ENCODE data around the gene KDM2B.
A peak's percentile ranks its signal among the peaks of the same experiment; 100 is the strongest.

KDM2B gene

GRCh38 chr12:121539908-121540307, 40.9 kb downstream of the KDM2B start:
- Histone ChIP-seq H3K4me3 (ENCODE audit: low read length) (no peak overlapping the region), H3K9ac (ENCODE audit: low read length) (no peak overlapping the region), H3K79me2 (ENCODE audit: low read length) (peaks cover 63% of the 10 kb centered on the region), H3K27ac (ENCODE audit: low read length) (peak overlapping the region; percentile 21; the same call in 1 of the 2 replicates), H3K27me3 (ENCODE audit: low read depth, low read length) (no peaks in the 10 kb centered on the region), H4K20me1 (ENCODE audit: insufficient read depth, low read length) (no peaks in the 10 kb centered on the region; the same call in 1 of the 2 replicates), H3K36me3 (replicated peaks; ENCODE audit: low read depth, low read length) (peaks cover 19% of the 10 kb centered on the region), H2AFZ (ENCODE audit: low read depth, low read length) (no peak overlapping the region), H3K4me2 (ENCODE audit: low read length) (no peak overlapping the region), H3K4me1 (ENCODE audit: low read length) (peaks cover 47% of the 10 kb centered on the region), H3K9me3 (ENCODE audit: insufficient read depth, low read length) (no peaks in the 10 kb centered on the region)
- TF ChIP-seq CTCF (IDR thresholded peaks at IDR 0.05; ENCODE audit: low read depth, low read length) (no peak), EZH2phosphoT487 (IDR thresholded peaks at IDR 0.05; ENCODE audit: low read depth) (no peak)

GRCh38 chr12:121538699-121539061, 42.1 kb downstream of the KDM2B start:
- H4K20me1 ChIP-seq (ENCODE audit: insufficient read depth, low read length): no peaks in the 10 kb centered on the region
- H3K4me1 ChIP-seq (ENCODE audit: low read length): peaks cover 49% of the 10 kb centered on the region
- peak overlapping the region; percentile 96 for H3K4me2 ChIP-seq (ENCODE audit: low read length)
- H3K27me3 ChIP-seq (ENCODE audit: low read depth, low read length): no peaks in the 10 kb centered on the region
- TF ChIP-seq EZH2phosphoT487 (IDR thresholded peaks at IDR 0.05; ENCODE audit: low read depth) (no peak), CTCF (IDR thresholded peaks at IDR 0.05; ENCODE audit: low read depth, low read length) (no peak)
- no peak overlapping the region for H2AFZ ChIP-seq (ENCODE audit: low read depth, low read length)
- peaks cover 70% of the 10 kb centered on the region for H3K79me2 ChIP-seq (ENCODE audit: low read length)
- H3K27ac ChIP-seq (ENCODE audit: low read length): peak overlapping the region; percentile 94
- H3K9me3 ChIP-seq (ENCODE audit: insufficient read depth, low read length): no peaks in the 10 kb centered on the region
- H3K4me3 ChIP-seq (ENCODE audit: low read length): peak overlapping the region; percentile 76
- peaks cover 22% of the 10 kb centered on the region for H3K36me3 ChIP-seq (replicated peaks; ENCODE audit: low read depth, low read length)
- H3K9ac ChIP-seq (ENCODE audit: low read length): peak overlapping the region; percentile 96

DNA sequence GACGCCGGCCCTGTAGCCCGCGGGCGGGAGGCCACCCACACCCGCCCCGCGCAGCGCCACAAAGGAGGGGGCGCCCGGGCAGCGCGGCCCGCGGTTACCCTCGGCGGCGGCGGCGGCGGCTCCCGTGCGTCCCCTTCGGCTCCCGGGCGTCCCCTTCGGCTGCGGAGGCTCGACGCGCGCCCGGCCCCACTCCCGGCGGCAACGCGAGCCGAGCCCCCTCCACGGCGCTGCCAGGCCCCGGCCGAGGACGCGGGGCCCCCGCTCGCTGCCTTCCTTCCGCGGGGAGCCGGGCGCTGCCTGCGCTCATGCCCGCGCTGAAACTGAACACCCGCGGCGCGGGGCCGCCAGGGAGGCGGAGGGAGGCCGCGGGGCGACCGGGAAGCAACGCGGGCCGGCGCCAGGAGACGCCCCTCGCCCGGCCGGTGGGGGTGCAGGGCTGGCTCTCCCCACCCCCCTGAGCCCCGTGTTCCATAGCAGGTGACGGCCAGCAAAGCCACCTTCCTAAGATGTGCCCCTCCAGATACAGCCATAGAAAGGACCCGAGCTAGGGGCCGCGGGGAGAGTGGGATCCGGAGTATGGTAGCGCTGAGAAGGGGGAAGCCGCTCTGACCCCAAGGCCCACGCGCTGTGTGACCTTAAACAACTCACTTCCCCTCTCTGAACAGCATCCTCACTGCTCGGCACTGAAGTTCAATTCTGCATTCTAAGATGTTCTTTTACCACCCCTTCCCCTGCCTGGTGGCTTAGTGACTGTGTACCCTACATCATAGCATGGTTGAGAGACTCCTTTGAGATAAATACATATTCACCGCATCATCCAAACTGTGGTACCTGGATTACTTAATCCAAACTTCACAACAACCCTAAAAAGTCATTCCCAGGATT, 42.8 kb downstream of the KDM2B start:
- TF ChIP-seq EZH2phosphoT487 (IDR thresholded peaks at IDR 0.05; ENCODE audit: low read depth): no peak
- TF ChIP-seq CTCF (IDR thresholded peaks at IDR 0.05; ENCODE audit: low read depth, low read length): no peak
- peaks cover 53% of the 10 kb centered on the region for H3K4me1 ChIP-seq (ENCODE audit: low read length)

More for the DNA sequence above, 42.8 kb downstream of the KDM2B start:
- Histone ChIP-seq H3K4me2 (ENCODE audit: low read length) (peak overlapping the region; percentile 96), H3K27ac (ENCODE audit: low read length) (peak overlapping the region; percentile 94), H3K36me3 (replicated peaks; ENCODE audit: low read depth, low read length) (peaks cover 28% of the 10 kb centered on the region), H4K20me1 (ENCODE audit: insufficient read depth, low read length) (no peaks in the 10 kb centered on the region; the same call in 1 of the 2 replicates), H3K9me3 (ENCODE audit: insufficient read depth, low read length) (no peaks in the 10 kb centered on the region), H3K27me3 (ENCODE audit: low read depth, low read length) (no peaks in the 10 kb centered on the region), H2AFZ (ENCODE audit: low read depth, low read length) (no peak overlapping the region), H3K9ac (ENCODE audit: low read length) (peak overlapping the region; percentile 96), H3K4me3 (ENCODE audit: low read length) (peak overlapping the region; percentile 76), H3K79me2 (ENCODE audit: low read length) (peaks cover 76% of the 10 kb centered on the region)

All from OCI-LY3 (cell line).